Vagina (tissue), 2 donors: ENCODE data around the gene ABHD12B.

Experiments
- CTCF ChIP-seq, 3 experiments: fragments of 450-650 bp in 2 of 3; fragments of 200-600 bp in 1 of 3; sonication (generic) in 1 of 3; IDR thresholded peaks; one replicate each; pipeline ENCODE4 v1.5.1; 2017 to 2019; ENCODE audit warnings: antibody characterized with exemption in 3 of 3, mild to moderate bottlenecking in 2 of 3, moderate library complexity in 2 of 3
- POLR2A ChIP-seq, 2 donors: fragments of 450-650 bp; IDR thresholded peaks; one replicate each; pipeline ENCODE4 v1.6.1; 2017; ENCODE audit warnings: antibody characterized with exemption in 2 of 2, mild to moderate bottlenecking in 2 of 2, moderate library complexity in 2 of 2

GRCh38 chr14:50953502-50953901, 81.6 kb downstream of the ABHD12B start:
- TF ChIP-seq CTCF (IDR thresholded peaks at IDR 0.05): no peak
- TF ChIP-seq POLR2A (IDR thresholded peaks at IDR 0.05): no peak
